Urothelium cell line (cell line): ENCODE data around the gene EIF4B.

Source experiments
- DNase-seq: peaks from one replicate; pipeline ENCODE4 v3.0.0; 2011; ENCODE audit warnings: low spot score, mixed read lengths
- FAIRE-seq: peaks from 2 replicates; lab custom pipeline; 2011; peaks lifted over from hg19 to GRCh38; lab: Jason Lieb, UNC

Gene EIF4B

DNA sequence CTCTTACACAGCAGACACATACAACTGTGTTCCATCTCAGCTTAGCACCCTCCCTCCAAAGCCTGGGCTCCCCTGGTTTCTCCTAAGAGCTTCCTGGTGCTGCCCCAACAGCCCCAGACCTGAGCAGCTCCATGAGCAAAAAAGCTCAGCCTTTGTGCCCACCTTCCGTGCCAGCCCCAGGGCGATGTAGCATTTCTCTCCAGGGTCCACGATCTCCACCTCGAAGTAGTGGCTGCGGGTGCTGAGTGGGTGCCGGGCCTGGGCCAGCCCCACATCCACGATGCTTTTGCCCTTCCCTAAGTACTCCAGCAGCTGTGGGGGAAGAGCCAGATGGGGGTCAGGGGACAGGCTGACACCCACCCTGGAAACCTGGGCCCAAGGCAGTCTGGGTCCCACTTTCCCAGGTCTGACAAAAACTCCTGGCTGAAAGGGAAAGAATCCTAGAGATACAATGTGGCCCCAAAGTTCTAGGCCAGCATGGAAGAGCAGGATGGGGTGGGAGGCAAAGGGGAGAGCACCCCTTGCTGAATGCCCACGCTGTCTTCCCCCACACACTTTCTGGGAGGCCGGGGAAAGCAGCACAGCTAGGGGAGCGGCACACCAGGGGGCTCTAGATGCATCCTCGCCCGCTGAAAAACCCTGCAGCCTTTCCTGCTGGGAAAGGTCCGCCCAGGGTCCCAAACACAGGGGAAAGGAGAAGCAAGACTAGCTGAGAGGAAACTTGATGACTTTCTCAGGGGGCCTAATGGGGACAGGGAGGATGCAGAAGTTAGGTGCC lies 61.9 kb downstream of the EIF4B start:
- no peak for DNase-seq
- FAIRE-seq = no peak

DNA sequence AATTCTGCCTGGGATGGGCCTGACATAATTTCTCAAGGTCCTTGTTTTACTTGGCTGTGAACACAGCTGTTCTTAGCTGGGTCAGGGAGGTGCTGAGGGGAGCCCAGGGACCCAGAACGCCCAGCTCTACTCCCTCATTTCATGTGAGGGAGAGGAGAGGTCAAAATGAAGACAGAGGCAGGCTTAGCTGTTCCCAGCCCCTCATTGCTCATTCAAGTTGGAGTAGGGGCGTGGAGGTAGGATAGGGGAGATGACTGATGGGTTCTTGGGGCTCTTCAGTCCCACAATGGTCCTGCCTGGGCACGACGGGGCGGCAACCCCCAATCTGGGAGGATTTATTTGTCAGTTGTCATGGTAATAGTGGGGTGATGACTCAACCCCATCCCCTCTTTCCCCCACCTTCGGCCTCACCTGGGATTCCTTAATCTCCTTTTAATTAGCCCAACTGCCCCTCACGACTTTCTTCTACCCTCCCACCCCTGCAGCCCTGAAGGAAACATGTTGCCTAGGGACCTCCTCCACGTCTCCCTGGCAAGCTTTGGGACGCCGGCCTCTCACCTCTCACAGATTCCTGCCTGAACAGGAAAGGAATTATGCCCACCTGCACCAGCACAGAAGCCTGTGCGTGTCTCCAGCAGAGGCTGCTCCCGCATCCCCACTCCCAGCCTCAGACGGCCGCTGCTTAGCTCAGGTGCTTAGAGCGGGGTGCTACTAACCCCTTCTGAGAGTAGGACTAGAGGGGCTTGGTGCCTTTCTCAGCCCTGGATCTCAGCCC lies 62.7 kb downstream of the EIF4B start:
- DNase-seq (no peak), FAIRE-seq (no peak)

DNA sequence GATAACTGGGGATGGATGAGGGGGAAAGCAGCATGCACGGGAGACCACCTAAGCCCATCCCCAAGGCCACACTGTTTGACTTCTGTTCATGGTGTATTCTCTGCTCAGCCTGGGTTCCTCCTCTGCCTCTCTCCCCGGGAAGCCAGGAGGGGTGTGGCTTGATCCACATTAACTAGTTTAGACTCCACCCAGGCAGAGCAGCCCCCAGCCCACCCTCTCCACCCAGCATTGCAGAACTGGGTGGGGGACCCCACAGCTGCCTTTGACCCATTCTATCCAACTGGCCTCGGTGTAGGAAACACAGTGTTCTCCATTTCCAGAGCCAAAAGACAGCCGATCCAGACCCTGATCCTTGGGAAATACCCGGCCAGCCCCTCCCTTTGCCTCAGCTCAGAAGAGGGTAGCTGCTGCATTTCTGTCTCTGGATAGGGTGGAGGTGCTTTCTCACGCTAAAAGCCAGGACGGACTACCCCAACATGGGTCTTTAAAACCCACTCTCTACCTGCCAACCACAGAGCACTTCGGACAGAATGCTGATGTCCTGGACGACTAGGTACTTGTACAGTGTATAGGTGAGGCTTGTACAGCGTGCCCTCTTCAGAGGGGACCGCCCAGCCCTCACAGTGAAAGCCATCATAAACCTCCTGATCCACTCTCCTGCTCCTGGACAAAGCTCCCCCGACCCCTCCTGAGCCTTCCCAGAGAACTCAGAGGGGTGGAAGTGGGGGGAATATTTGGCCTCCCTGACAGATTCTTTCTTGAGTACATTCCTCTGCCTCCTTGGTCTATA lies 63.6 kb downstream of the EIF4B start:
- FAIRE-seq (no peak), DNase-seq (no peak)

DNA sequence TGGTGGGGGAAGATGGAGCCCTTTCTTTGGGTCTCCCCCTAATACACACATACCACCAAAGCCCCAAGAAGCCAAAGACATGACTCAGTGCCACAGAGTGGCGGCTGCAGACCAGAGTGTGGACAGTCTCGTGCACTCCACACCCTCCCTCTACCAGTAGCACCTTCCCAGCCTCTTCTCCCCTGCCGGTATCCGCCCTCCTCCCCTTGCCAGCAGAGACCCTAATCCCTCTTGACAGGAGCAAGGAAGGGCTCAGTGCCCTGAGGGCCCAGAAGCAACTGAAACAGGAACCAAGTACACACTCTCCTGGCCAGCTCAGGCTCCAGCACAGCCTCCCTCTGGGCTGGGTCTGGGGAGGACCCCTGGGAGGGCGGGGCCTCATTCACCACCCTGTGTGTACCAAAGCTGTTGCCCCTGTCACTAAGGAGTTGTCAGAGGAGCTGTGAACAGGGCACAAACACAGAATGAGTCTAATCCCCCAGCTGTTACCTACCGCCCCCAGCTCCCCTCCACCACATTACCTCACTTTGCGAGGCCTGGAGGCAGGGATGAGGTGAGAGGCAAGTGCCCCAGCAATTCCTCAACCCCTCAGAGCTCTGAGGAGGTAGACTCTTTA lies 64.7 kb downstream of the EIF4B start:
- FAIRE-seq (no peak), DNase-seq (no peak)

DNA sequence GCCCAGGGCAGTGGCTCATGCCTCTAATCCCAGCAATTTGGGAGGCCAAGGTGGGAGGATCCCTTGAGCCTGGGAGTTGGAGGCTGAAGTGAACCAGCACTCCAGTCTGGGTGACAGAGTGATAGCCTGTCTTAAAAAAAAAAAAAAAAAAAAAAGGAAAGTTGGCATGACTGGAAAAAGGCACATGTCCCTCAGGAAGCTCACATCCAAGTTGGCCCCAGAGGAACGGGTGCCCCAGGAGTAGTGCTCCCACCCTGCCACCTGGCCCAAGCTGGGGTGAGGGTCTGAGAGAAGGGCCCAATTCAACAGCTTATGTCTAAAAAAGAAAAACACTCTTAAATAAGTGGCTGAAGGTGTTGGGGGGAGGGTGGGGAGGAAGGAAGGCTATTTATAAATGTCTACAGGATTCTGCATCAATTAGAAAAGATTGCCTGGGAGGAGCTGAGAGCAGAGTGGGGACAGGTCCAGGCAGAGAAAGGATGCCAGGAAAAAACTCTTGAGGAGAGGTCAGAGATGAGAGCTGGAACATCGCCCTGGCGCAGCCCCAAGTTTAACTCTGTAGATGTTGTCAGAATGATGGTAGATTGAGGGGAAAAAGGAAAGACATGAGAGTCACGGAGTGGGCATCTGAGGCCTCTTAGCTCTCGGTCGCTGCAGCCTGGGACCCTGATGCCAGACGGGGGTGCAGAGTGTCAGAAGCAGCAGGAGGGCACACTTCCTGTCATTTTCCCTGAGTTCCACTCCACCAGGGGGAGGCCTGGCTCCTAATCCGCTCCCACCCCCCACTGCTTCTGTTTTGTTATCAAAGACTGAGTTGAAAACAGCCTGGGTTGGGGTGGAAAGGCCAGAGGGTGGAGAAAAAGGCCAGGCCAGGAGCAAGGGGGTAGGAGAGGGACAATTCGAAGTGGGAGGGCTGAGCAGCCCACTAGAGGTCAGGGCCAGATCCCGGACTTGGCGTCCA lies 65.6 kb downstream of the EIF4B start:
- DNase-seq (no peak), FAIRE-seq (no peak)

DNA sequence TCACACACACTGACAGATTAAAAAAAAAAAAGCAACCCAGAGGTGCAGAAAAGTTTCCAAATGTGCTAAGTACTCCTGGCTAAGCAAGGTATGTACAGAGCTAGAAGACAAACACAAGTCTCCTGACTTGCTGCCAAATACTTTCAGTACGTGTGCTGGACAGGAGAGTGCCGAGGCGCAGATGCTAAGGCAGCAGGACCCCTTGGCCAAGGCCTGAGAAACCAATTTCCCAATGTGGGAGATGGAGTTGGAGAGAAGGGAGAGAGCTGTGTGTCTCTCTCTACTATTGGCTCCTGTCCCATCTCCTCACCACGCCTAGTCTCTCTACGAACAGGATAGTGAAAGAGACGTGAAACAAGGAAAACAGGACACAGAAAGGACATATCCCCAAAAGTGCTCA lies 67.6 kb downstream of the EIF4B start:
- no peak for DNase-seq
- no peak for FAIRE-seq

DNA sequence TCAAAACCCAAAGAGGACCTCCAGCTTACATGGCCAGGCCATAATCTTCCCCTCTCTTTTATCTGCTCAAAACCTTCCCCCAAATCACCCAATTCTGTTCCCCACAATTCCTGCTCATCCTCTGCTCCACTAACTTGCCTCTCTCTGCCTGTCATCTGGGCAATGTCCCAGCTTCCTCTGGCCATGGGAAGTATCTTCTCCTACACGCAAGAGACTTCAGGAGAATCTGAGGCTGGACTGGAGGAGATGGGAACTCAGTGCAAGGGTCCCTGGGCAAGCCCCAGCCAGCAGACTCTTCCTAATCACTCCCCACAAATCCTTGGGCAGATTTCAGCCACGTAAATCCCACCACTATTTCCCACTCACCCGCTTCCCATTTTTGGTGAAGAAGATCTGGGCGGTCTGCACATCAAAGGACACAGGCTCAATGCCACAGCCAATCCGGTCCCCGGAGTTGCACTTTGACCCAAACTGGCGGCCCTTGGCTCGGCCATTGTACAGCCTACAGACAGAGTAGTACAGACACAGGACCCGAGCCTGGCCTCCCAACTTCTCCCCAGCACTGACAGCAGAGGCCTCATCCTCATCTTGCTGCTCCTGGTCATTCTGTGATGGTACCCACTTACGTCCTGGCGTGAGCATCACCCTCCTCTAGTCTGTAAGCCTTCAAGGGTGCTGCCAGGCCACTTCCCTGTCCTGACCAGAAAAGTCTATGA lies 68.2 kb downstream of the EIF4B start:
- FAIRE-seq (no peak), DNase-seq (no peak)

DNA sequence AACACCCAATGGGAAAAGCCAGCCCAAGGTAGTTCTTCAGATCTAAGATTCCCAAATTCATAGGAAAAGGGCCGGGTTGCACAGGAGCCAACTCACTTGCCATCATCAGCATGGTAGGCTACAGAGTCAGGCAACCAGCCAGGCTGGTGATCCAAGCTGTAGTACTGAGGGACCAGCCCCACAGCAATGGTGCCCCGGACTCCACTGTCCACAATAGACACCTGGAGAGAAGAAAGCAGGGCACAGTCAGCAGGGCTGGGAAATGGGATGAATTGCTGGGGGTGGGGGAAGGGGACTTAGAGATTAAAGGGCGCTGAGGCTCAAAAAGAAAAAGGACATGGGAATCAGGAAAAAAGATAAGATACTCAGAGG lies 68.7 kb downstream of the EIF4B start:
- no peak for FAIRE-seq
- no peak for DNase-seq

DNA sequence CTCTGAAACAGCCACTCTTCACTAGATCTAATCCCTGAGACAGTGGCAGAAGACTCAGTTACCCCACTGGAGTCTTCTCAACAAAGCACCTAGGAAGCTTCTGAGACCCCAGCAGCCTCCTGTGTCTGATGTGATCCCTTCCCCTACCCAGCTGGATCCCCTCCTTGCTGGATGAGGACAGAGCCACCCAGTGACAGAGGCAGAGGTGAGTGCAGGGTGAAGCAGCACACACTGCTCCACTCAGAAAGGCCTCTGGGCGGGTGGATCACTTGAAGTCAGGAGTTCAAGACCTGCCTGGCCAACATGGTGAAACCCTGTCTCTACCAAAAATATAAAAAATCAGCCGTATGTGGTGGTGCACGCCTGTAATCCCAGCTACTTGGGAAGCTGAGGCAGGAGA lies 70.2 kb downstream of the EIF4B start:
- DNase-seq (no peak), FAIRE-seq (no peak)

DNA sequence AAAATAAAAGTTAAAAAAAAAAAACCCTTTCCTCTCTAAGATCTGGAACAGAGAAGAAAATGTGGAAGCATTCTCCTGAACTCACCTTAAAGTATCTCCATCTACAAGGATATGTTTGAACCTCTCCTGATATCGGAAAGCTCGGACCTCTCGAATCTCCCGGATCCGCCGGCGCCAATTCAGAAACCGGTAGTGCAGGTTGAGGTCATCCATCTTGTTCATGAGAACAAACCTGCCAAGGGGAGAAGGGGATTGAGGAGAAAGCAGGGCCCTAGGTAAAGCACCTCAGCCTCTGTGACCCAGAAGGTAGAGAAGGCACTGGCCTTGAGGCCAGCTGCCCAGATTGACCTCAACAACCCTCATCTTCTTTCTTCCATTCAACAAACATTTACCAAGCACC lies 70.8 kb downstream of the EIF4B start:
- FAIRE-seq (no peak), DNase-seq (no peak)

DNA sequence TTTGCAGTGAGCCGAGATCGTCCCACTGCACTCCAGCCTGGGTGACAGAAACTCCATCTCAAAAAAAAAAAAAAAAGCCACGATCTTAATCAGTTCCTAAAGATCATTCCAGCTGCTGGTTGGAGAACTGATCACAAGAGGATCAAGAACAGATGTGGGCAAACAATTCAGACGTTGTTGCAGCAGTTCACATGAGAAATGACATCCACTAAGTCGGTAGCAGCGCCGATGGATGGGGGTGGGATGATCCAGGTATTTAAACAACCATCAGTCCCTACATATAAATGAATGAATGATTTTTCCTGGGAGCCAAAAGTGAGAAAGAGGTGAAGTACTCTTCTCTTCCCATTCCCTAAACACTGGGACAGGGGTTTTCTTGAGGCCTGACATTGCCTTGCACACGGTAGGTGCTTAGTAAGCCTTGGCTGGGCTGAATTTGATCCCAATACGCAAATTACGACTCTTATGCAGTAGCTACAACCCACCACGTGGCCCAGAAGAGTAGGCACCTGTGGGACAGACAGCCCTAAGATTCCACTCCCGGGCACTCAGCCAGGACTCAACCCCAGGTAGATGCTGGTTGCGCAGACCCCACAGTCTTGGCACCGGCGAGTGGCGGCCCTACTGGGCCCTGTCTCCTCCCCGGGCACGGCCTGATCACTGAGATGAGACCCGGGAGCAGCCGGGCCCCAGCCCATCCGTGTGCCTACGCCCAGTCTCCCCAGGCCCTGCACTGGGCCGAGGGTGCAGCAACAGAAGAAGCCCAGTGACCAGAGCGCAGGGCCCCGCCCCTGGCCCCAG lies 72.4 kb downstream of the EIF4B start:
- DNase-seq (no peak), FAIRE-seq (no peak)

DNA sequence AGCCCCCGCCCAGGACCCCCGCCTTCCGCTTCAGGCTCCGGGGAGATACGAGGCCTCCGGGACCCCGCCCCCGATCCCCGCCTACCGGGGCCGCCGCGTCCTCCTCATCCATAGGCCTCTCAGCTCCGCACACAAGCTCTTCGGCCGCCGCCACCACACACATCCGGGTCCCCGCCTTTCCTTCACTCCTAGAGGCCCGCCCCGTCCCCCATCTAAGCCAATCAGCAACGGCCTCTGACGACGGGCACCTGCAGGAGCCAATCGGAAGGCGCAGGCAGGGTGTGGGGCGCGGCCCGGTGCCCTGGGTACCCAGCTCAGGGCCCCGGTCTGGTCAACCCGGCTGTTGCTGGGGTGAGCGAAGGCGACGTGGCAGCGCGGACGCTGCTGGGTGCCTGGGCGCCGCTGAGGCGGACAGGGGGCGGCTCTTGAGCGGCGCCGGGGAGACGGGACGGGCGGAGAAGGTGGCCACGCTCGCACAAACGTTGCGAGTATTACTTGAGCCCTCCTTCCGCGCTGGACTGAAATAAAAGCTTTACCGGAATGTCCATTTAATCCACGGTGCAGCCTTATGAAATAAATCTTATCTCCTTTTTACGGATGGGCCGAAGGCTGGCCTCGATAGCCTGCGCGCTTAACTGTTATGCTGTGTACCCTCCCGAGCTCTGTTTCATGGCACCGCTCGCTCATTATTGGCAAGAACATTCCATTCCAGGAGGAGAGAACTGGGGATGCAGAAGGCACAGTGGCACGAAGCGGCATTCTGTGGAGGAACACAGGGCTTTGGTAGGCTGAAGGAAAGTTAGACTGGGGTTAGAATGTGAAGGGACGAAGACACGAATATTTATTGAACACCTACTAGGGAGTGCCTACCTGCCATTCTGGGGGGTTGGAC lies 73.2 kb downstream of the EIF4B start, which contains the start of gene SPRYD3:
TSS of gene SPRYD3 (minus strand) at position 165 of the 892 bp plus-strand sequence. CDS start at position 108, 57 bp downstream.
- FAIRE-seq (no peak), DNase-seq (peak; percentile 100)

DNA sequence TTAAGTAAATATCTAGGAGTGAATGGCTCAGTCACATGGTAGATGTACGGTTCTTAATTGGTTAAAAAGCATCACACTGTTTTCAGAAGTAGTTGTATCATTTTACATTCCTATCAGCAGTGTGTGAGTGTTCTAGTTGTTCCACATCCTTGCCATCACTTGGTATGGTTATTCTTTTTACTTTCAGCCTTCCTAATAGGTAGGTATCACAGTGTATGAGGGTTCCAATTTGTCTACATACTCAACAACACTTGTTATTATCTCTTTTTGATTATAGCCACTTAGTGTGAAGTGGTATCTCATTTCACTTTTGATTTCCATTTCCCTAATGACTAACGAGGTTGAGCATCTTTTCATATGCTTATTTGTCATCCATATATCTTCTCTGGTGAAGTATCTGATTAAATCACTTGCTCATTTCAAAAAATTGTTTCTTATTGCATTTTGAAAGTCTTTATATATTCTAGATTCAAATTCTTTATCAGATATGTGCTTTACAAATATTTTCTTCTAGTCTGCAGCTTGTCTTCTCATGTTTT lies 76.5 kb downstream of the EIF4B start:
- DNase-seq = no peak
- FAIRE-seq = no peak

DNA sequence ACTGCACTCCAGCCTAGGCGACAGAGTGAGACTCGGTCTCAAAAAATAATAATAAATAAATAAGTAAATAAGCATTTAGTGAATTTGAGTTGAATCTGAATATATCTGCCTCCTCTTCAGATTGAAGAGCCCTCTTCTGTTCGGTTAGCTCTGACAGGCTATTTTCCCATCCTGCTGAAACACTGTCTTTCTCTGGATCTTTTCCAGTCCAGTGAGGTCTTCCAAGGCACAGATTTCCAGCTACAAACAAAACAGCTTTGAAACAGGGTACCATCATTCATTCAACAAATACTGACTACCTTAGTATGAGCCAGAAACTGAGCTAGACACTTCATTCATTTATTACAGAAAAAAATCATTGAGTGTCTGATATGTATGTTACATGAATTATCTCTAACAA lies 80.1 kb downstream of the EIF4B start:
- DNase-seq (no peak), FAIRE-seq (no peak)

DNA sequence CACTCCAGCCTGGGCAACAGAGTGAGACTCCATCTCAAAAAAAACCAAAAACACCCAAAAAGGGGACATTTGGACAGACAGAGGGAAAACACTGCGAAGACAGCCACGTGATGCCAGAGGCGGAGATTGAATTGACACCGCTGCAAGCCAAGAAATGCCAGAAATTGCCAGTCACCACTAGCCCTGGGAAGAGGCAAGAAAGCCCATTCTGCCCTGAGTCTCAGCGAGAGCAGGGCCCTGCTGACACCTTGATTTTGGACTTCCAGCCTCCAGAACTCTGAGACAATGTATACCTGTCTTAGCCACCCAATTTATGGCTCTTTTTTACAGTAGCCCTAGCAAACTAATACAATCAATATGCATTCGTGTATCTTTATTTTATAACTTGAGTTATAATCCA lies 83.8 kb downstream of the EIF4B start:
- FAIRE-seq = no peak

DNA sequence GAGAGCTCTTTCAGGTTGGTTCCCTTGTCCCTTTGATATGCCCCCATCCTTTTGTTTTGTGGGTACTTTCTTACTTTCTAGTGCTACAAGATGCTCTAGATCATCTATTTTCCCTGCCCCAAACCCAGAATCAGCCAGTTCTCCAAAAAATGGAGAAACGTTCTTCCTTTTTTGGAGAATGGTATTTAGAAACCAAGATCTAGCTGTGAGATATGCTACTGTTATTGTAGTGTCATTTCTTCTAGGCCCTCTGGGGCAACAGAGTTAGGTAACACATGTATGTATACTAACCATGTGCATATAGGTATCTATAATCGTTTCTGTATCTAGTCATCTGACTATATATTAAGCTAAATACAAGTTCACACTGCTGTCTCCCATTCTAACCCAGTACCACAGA lies 84.3 kb downstream of the EIF4B start:
- DNase-seq = no peak
- FAIRE-seq = no peak

More for the DNA sequence above, 83.8 kb downstream of the EIF4B start:
- DNase-seq = no peak

DNA sequence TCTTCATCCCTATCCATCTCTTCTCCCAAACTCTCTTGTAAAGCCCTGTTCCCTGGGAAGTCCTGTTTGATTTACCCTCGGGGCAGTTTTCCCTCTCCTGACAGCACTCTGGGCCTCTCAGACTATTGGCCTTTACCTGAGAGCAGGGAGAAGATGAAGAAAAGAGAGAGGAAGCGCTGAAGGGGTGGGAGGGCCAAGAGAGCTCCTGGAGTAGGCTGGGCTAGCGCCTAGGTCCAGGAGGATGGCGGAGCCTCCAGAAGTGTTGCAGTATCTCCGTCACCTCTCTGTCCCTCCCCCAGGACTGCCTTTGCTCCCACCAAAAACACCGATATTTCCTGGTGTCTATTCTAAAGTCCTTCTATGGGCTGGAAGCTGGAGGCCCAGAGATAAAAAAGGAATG lies 85.5 kb downstream of the EIF4B start:
- FAIRE-seq (no peak), DNase-seq (no peak)
